CD8-positive, alpha-beta memory T cell (primary cell): ENCODE data around the gene COPZ1. TPM values are rescaled to one million over a fixed set of nuclear protein-coding genes. Genes with fewer than 3 reads are reported as not detected.

ENCODE experiments used
- CTCF ChIA-PET: fragments of 350-600 bp; sonication (Branson Sonifier 250); formaldehyde crosslinking; loops from one replicate; lab custom pipeline; 2021; ENCODE audit warnings: antibody characterized with exemption; lab: Charles Lee
- POLR2A ChIA-PET: fragments of 350-600 bp; sonication (Branson Sonifier 250); formaldehyde crosslinking; loops from one replicate; lab custom pipeline; 2021; ENCODE audit warnings: antibody characterized with exemption; lab: Charles Lee
- DNase-seq, 5 donors: peaks; one replicate each; pipeline versions ENCODE4 v3.0.0 to v3.0.0-alpha.2; 2020 to 2022; ENCODE audit warnings: mixed read lengths in 1 of 5
- H3K27ac ChIP-seq: one replicate; pipeline ENCODE4 v1.7.0; 2013; ENCODE audit warnings: low read depth, mild to moderate bottlenecking, low read length, moderate library complexity
- H3K27me3 ChIP-seq: 2 replicates; pipeline ENCODE4 v1.7.0; 2013; ENCODE audit warnings: low read length, mild to moderate bottlenecking; ENCODE audit not compliant: insufficient read depth, poor library complexity, severe bottlenecking
- H3K36me3 ChIP-seq: 2 replicates; pipeline ENCODE4 v1.7.0; 2013; ENCODE audit warnings: mild to moderate bottlenecking, low read length, moderate library complexity; ENCODE audit not compliant: insufficient read depth
- H3K4me1 ChIP-seq: 2 replicates; pipeline ENCODE4 v1.7.0; 2013; ENCODE audit warnings: mild to moderate bottlenecking, low read length, moderate library complexity; ENCODE audit not compliant: insufficient read depth
- H3K4me3 ChIP-seq: 2 replicates; pipeline ENCODE4 v1.7.0; 2013; ENCODE audit warnings: mild to moderate bottlenecking, low read length
- H3K9me3 ChIP-seq: 2 replicates; pipeline ENCODE4 v1.7.0; 2013; ENCODE audit warnings: mild to moderate bottlenecking, low read length
- H3K27ac Mint-ChIP-seq, 8 donors: one replicate each; pipeline ENCODE4 v1.8.0; 2020 to 2021; ENCODE audit warnings: mixed read lengths in 8 of 8, mild to moderate bottlenecking in 6 of 8, inconsistent platforms in 3 of 8, moderate library complexity in 3 of 8
- H3K27me3 Mint-ChIP-seq, 2 donors: one replicate each; pipeline ENCODE4 v1.8.0; 2020 to 2021; ENCODE audit warnings: mixed read lengths in 2 of 2, mild to moderate bottlenecking in 1 of 2, moderate library complexity in 1 of 2
- H3K36me3 Mint-ChIP-seq, 3 donors: one replicate each; pipeline ENCODE4 v1.8.0; 2020 to 2021; ENCODE audit warnings: mixed read lengths in 3 of 3, inconsistent platforms in 1 of 3, mild to moderate bottlenecking in 1 of 3
- H3K4me1 Mint-ChIP-seq, 3 donors: one replicate each; pipeline ENCODE4 v1.8.0; 2020 to 2021; ENCODE audit warnings: mixed read lengths in 3 of 3, inconsistent platforms in 1 of 3, mild to moderate bottlenecking in 1 of 3
- H3K4me3 Mint-ChIP-seq, 7 donors: one replicate each; pipeline ENCODE4 v1.8.0; 2020 to 2021; ENCODE audit warnings: mixed read lengths in 7 of 7, mild to moderate bottlenecking in 6 of 7, moderate library complexity in 4 of 7, inconsistent platforms in 2 of 7
- H3K9me3 Mint-ChIP-seq, 5 donors: one replicate each; pipeline ENCODE4 v1.8.0; 2020 to 2022; ENCODE audit warnings: mixed read lengths in 5 of 5, mild to moderate bottlenecking in 3 of 5, moderate library complexity in 2 of 5, inconsistent platforms in 1 of 5
- polyA plus RNA-seq: library from polyadenylated mRNA; unstranded; fragments of 300-500 nt; fragmentation: Illumina TruSeq; gene quantifications from one replicate; pipeline ENCODE4 v1.2.3, GENCODE V29; 2021
- total RNA-seq, 2 experiments: library from RNA; stranded (reverse); gene quantifications; one replicate each; pipeline ENCODE4 v1.2.3, GENCODE V29; 2021

The COPZ1 gene
- total and polyA plus RNA-seq, 3 experiments from 2014 or later: 112 to 158 (median 115) TPM

DNA sequence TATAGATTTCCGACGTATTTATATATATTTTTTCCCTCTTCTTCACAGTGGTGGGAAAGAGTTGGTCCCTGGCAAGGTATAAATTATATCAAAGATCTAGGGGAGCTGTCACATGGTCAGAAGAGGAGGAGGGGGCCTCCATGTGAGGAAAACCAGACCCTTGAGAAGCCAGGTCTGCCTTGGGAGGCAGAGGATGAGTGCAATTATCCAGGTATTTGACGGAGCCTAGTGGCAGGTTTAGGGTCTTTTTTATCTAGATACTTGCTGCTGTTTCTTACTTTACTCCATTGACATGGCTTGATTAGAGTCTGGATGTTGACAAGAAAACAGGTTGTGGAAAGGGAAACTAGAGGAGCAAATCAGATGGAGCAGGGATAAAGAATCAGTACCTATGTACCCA is 5.5 kb downstream of the COPZ1 start:
- peak overlapping the region; percentile 41 to 83 (median 76) for H3K27ac Mint-ChIP-seq
- ChIA-PET CTCF (interaction anchor here (1.6 kb wide), 1 partner anchor 35 kb away, joined by 3 read pairs; no protein-coding TSS in a partner anchor), POLR2A (no interaction called here)
- peaks cover 45 to 64% (median 52%) of the 10 kb centered on the region in 3 donors for H3K4me1 Mint-ChIP-seq
- Histone ChIP-seq H3K9me3 (no peaks in the 10 kb centered on the region), H3K27me3 (no peaks in the 10 kb centered on the region), H3K27ac (no peak overlapping the region), H3K4me1 (peaks cover 54% of the 10 kb centered on the region), H3K4me3 (no peak overlapping the region), H3K36me3 (no peaks in the 10 kb centered on the region)
- peaks cover 0 to 28% (median 2%) of the 10 kb centered on the region in 3 donors for H3K36me3 Mint-ChIP-seq
- peak overlapping the region in 4 of 7 donors; percentile 12 to 61 (median 25) for H3K4me3 Mint-ChIP-seq
- no peaks in the 10 kb centered on the region for H3K9me3 Mint-ChIP-seq
- H3K27me3 Mint-ChIP-seq: no peaks in the 10 kb centered on the region
- no peak for DNase-seq

DNA sequence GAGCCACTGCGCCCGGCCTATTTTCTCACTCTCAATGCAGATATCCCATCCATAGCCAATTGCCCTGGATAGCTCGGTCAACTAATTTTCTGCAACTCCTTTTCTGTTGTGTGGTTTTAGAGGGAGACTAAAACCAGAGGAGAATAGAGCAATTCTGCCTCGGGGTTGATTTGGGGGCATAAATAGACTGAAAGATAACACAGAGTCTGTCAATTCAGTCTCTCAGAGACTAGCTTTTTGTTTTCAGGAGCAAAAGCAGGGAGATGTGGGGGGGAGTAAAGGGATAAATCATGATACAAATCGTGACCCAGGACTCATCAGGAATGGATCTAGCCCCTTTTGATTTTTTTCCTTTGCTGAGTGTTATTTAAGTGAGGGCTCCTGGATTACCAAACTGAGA is 6.5 kb downstream of the COPZ1 start:
- Mint-ChIP-seq H3K4me3 (peak overlapping the region in 3 of 7 donors; percentile 14 to 27 (median 20)), H3K9me3 (no peaks in the 10 kb centered on the region), H3K27ac (peak overlapping the region in 7 of 8 donors; percentile 55 to 95 (median 70)), H3K27me3 (no peaks in the 10 kb centered on the region), H3K4me1 (peaks cover 42 to 62% (median 51%) of the 10 kb centered on the region in 3 donors), H3K36me3 (peaks cover 0 to 29% (median 2%) of the 10 kb centered on the region in 3 donors)
- no peak for DNase-seq
- Histone ChIP-seq H3K4me1 (peaks cover 52% of the 10 kb centered on the region), H3K9me3 (no peaks in the 10 kb centered on the region), H3K4me3 (no peak overlapping the region), H3K36me3 (no peaks in the 10 kb centered on the region), H3K27me3 (no peaks in the 10 kb centered on the region), H3K27ac (no peak overlapping the region)
- ChIA-PET CTCF (interaction anchor here (1.6 kb wide), 1 partner anchor 36 kb away, joined by 3 read pairs; no protein-coding TSS in a partner anchor), POLR2A (no interaction called here)

DNA sequence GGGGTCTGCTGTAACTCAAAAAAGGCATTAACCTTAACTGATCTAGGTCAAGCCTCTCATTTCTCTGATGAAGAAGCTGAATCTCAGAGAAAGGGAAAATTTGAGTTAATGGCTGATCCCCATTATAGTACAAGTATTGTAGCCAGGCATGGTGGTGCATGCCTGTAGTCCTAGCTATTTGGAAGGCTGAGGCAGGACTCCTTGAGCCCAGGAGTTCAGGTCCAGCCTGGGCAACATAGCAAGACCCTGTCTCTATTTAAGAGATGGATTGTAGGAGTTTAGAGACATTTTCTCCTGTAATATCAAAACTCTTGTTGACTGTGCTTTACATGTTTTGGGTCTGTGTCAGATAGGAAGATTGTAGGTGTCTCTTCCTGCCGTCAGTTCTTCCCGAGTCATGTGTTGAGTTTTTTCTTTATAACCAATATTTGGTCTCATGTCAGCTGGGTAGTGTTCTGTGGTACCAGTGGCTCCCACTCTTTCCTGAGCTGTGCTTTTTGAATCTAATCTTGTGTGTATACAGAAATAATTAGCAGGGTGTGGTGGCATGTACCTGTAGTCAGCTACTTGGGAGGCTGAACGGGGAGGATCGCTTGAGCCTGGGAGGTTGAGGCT is 8.6 kb downstream of the COPZ1 start:
- H3K9me3 ChIP-seq: no peaks in the 10 kb centered on the region
- H3K9me3 Mint-ChIP-seq: no peaks in the 10 kb centered on the region
- H3K27me3 Mint-ChIP-seq: no peaks in the 10 kb centered on the region
- POLR2A ChIA-PET: no interaction called here
- peak overlapping the region in 4 of 8 donors; percentile 3 to 70 (median 39) for H3K27ac Mint-ChIP-seq
- peaks cover 0 to 32% (median under 1%) of the 10 kb centered on the region in 3 donors for H3K36me3 Mint-ChIP-seq
- H3K27ac ChIP-seq: no peak overlapping the region
- H3K4me1 Mint-ChIP-seq: peaks cover 39 to 67% (median 58%) of the 10 kb centered on the region in 3 donors
- H3K4me3 ChIP-seq: no peak overlapping the region
- peaks cover 46% of the 10 kb centered on the region for H3K4me1 ChIP-seq
- no peaks in the 10 kb centered on the region for H3K36me3 ChIP-seq
- CTCF ChIA-PET: interaction anchor here (1.3 to 6.5 kb wide), 8 partner anchors 8 to 114 kb away, joined by 3 to 48 read pairs (median 4); partner anchors contain the start of gene COPZ1
- no peaks in the 10 kb centered on the region for H3K27me3 ChIP-seq
- DNase-seq: no peak
- no peak overlapping the region for H3K4me3 Mint-ChIP-seq

- peaks cover 21% of the 10 kb centered on the region for H3K36me3 ChIP-seq
- POLR2A ChIA-PET: interaction anchor here (1.2 kb wide), 1 partner anchor 13 kb away, joined by 3 read pairs; no protein-coding TSS in a partner anchor
- H3K4me3 ChIP-seq: no peak overlapping the region
- DNase-seq: no peak
- CTCF ChIA-PET: interaction anchor here (0.9 to 6.5 kb wide), 7 partner anchors 9 to 86 kb away, joined by 3 to 48 read pairs (median 4); partner anchors contain the start of gene COPZ1
- Mint-ChIP-seq H3K4me3 (no peak overlapping the region), H3K27ac (peak overlapping the region in 2 of 8 donors; percentile 5 to 53), H3K4me1 (peaks cover 20 to 52% (median 50%) of the 10 kb centered on the region in 3 donors), H3K27me3 (no peaks in the 10 kb centered on the region), H3K36me3 (peaks cover 0 to 48% (median 9%) of the 10 kb centered on the region in 3 donors), H3K9me3 (no peaks in the 10 kb centered on the region)
- H3K27me3 ChIP-seq: no peaks in the 10 kb centered on the region
- no peaks in the 10 kb centered on the region for H3K9me3 ChIP-seq
- peak overlapping the region; percentile 28 for H3K27ac ChIP-seq
- peaks cover 11% of the 10 kb centered on the region for H3K4me1 ChIP-seq
Measured at GRCh38 chr12:54337280-54337842, 12.4 kb downstream of the COPZ1 start.

DNA sequence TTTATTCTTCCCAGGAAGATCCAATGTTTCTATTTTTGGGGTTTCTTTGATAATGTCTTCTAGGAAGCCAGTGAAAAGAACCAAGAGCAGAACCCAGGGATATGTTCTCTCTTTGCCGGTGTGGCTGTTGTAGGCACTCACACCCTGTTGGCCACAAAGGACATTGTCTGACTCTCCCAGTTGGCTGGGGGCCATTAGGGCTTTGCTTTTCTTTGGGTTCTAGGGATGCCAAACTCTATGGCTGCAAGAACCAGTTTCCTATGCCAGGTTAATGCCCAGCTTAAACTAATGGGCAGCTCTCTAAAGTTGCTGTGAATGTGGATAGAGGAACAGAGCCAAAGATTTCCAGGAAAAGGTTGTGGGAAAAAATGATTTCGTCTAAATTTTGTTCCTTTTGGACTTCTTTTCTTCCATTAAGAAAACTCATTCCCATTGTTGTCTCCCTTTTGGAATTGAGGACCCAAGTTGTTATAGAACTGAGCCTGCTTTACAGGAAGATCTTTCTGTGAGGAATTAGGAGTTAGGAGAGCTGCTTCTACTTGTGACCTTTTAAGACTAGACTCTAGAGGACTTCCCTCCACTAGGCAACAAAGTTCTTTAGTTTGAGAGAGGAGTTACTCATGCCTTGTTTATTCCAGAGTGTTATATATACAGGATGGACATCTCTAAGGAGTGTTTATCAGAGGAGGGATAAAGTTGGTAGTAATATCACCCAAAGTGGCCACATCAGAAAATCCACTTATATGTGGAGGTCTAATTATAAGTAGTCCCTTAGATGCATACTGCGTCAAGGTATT is 13.1 kb downstream of the COPZ1 start:
- H3K9me3 ChIP-seq: no peaks in the 10 kb centered on the region
- no peak overlapping the region for H3K4me3 ChIP-seq
- Mint-ChIP-seq H3K4me1 (peaks cover 20 to 50% (median 49%) of the 10 kb centered on the region in 3 donors), H3K27ac (peak overlapping the region in 1 of 8 donors; percentile 53), H3K36me3 (peaks cover under 1 to 53% (median 12%) of the 10 kb centered on the region in 3 donors), H3K27me3 (no peaks in the 10 kb centered on the region), H3K4me3 (no peak overlapping the region), H3K9me3 (no peaks in the 10 kb centered on the region)
- peaks cover 24% of the 10 kb centered on the region for H3K36me3 ChIP-seq
- no peaks in the 10 kb centered on the region for H3K27me3 ChIP-seq
- POLR2A ChIA-PET: interaction anchor here (1.2 kb wide), 1 partner anchor 13 kb away, joined by 3 read pairs; no protein-coding TSS in a partner anchor
- CTCF ChIA-PET: interaction anchor here (0.9 to 6.5 kb wide), 5 partner anchors 9 to 21 kb away, joined by 3 to 48 read pairs (median 6); partner anchors contain the start of gene COPZ1
- no peak for DNase-seq
- H3K4me1 ChIP-seq: peaks cover 7% of the 10 kb centered on the region
- peak overlapping the region; percentile 28 for H3K27ac ChIP-seq

- Mint-ChIP-seq H3K36me3 (peaks cover 7 to 54% (median 18%) of the 10 kb centered on the region in 3 donors), H3K27ac (no peak overlapping the region), H3K9me3 (no peaks in the 10 kb centered on the region), H3K27me3 (no peaks in the 10 kb centered on the region), H3K4me1 (peaks cover 15 to 43% (median 41%) of the 10 kb centered on the region in 3 donors), H3K4me3 (no peak overlapping the region)
- Histone ChIP-seq H3K36me3 (peaks cover 32% of the 10 kb centered on the region), H3K27ac (peak overlapping the region; percentile 28), H3K4me3 (no peak overlapping the region), H3K9me3 (no peaks in the 10 kb centered on the region), H3K27me3 (no peaks in the 10 kb centered on the region), H3K4me1 (no peaks in the 10 kb centered on the region)
- DNase-seq: no peak
- ChIA-PET CTCF (interaction anchor here (5.9 to 6.5 kb wide), 2 partner anchors 13 to 20 kb away, joined by 37 to 48 read pairs; partner anchors contain the start of gene COPZ1), POLR2A (no interaction called here)
Measured at GRCh38 chr12:54338698-54339296, 13.9 kb downstream of the COPZ1 start.

GRCh38 chr12:54340846-54341245 is 15.9 kb downstream of the COPZ1 start:
- Mint-ChIP-seq H3K9me3 (no peaks in the 10 kb centered on the region), H3K4me1 (peaks cover 14 to 41% (median 37%) of the 10 kb centered on the region in 3 donors), H3K4me3 (no peak overlapping the region), H3K27ac (peak overlapping the region in 3 of 8 donors; percentile 13 to 75 (median 62)), H3K36me3 (peaks cover 7 to 68% (median 21%) of the 10 kb centered on the region in 3 donors), H3K27me3 (no peaks in the 10 kb centered on the region)
- Histone ChIP-seq H3K4me3 (no peak overlapping the region), H3K4me1 (no peaks in the 10 kb centered on the region), H3K27ac (no peak overlapping the region), H3K36me3 (peaks cover 46% of the 10 kb centered on the region), H3K27me3 (no peaks in the 10 kb centered on the region), H3K9me3 (no peaks in the 10 kb centered on the region)
- CTCF ChIA-PET: interaction anchor here (1.5 kb wide), 1 partner anchor 16 kb away, joined by 5 read pairs; the partner anchor contains the start of gene COPZ1
- DNase-seq: no peak
- POLR2A ChIA-PET: no interaction called here
